ENCODE measurements around the gene OR52D1. TPM values are rescaled to one million over a fixed set of nuclear protein-coding genes. Genes with fewer than 3 reads are reported as not detected.

The OR52D1 gene
- total RNA-seq: not detected

GRCh38 chr11:5488385-5488784 lies at the start of gene OR52D1:
Gene OR52D1, plus strand, starts transcription at chr11:5488685. Its CDS starts 22 bp downstream, at chr11:5488707.

GRCh38 chr11:5441414-5441813 lies 47.1 kb upstream of the OR52D1 start, which contains the start of gene OR51I1:
Gene OR51I1, minus strand, starts transcription at chr11:5441514. Its CDS starts 0 bp downstream, at chr11:5441514.

GRCh38 chr11:5449023-5449422 lies 39.5 kb upstream of the OR52D1 start, which contains the start of gene OR51I2:
Gene OR51I2, plus strand, starts transcription at chr11:5449323. Its CDS starts 4,166 bp downstream, at chr11:5453489.

GRCh38 chr11:5509803-5510202 lies 21.3 kb downstream of the OR52D1 start, which contains the start of gene UBQLN3:
Gene UBQLN3, minus strand, starts transcription at chr11:5509957. Its CDS starts 399 bp downstream, at chr11:5509558.

GRCh38 chr11:5516599-5516998 lies 28.1 kb downstream of the OR52D1 start, which contains the start of gene UBQLNL:
Gene UBQLNL, minus strand, starts transcription at chr11:5516699. Its CDS starts 258 bp downstream, at chr11:5516441.

Other genes starting within 250 kb of the OR52D1 start
- 65.3 TPM for gene HBG1, start 238.8 kb upstream of the OR52D1 start, total RNA-seq
- gene HBG2, start 233.9 kb upstream of the OR52D1 start, total RNA-seq: 14,762 TPM
- 23.8 TPM for gene HBE1, start 218.7 kb upstream of the OR52D1 start, total RNA-seq
- 1.5 TPM for gene OR51B4, start 186.7 kb upstream of the OR52D1 start, total RNA-seq
- 0.47 TPM for gene OR51B2, start 164.4 kb upstream of the OR52D1 start, total RNA-seq
- 2.3 TPM for gene OR51B5, start 145.2 kb upstream of the OR52D1 start, total RNA-seq
- not detected for gene OR51B6, start 137.2 kb upstream of the OR52D1 start, total RNA-seq
- not detected for gene OR51M1, start 104.9 kb upstream of the OR52D1 start, total RNA-seq
- not detected for gene OR51Q1, start 66.6 kb upstream of the OR52D1 start, total RNA-seq
- gene OR51I1, start 47.2 kb upstream of the OR52D1 start, total RNA-seq: 0.64 TPM
- not detected for gene OR51I2, start 39.4 kb upstream of the OR52D1 start, total RNA-seq
- gene UBQLN3, start 21.3 kb downstream of the OR52D1 start, total RNA-seq: 0.82 TPM
- gene UBQLNL, start 28.0 kb downstream of the OR52D1 start, total RNA-seq: 1.5 TPM
- 2.3 TPM for gene OR52H1, start 59.9 kb downstream of the OR52D1 start, total RNA-seq
- not detected for gene OR52B6, start 92.2 kb downstream of the OR52D1 start, total RNA-seq
- gene TRIM6, start 108.0 kb downstream of the OR52D1 start, total RNA-seq: 19.2 TPM
- gene TRIM34, start 136.3 kb downstream of the OR52D1 start, total RNA-seq: 8.1 TPM
- 37.5 TPM for gene TRIM5, start 196.4 kb downstream of the OR52D1 start, total RNA-seq
- 22.4 TPM for gene TRIM22, start 201.1 kb downstream of the OR52D1 start, total RNA-seq
- not detected for gene OR56B1, start 247.8 kb downstream of the OR52D1 start, total RNA-seq

Measured in metanephros (tissue), 1 donor.